Activated CD4-positive, alpha-beta T cell treated with anti-CD3 and anti-CD28 coated beads, Interleukin-2, amount 10 ng/mL, durations not matched to agents 7 days and 5 days (primary cell): Measurements from ENCODE around the gene CLEC20A. TPM values are rescaled to one million over a fixed set of nuclear protein-coding genes. Genes with fewer than 3 reads are reported as not detected.

Experiments used
- CTCF ChIA-PET: fragments of 350-600 bp; sonication (Branson Sonifier 250); formaldehyde crosslinking; loops from one replicate; lab custom pipeline; 2021; ENCODE audit warnings: antibody characterized with exemption; lab: Charles Lee
- POLR2A ChIA-PET: fragments of 350-600 bp; sonication (Branson Sonifier 250); formaldehyde crosslinking; loops from one replicate; lab custom pipeline; 2021; ENCODE audit warnings: antibody characterized with exemption; lab: Charles Lee
- DNase-seq: peaks from one replicate; pipeline ENCODE4 v3.0.0-alpha.2; 2020
- H3K27ac Mint-ChIP-seq: one replicate; pipeline ENCODE4 v1.8.0; 2021; ENCODE audit warnings: mild to moderate bottlenecking, moderate library complexity, mixed read lengths
- H3K27me3 Mint-ChIP-seq: one replicate; pipeline ENCODE4 v1.8.0; 2021; ENCODE audit warnings: mixed read lengths
- H3K36me3 Mint-ChIP-seq: one replicate; pipeline ENCODE4 v1.8.0; 2021; ENCODE audit warnings: low read depth, mixed read lengths
- H3K4me1 Mint-ChIP-seq: one replicate; pipeline ENCODE4 v1.8.0; 2021; ENCODE audit warnings: mixed read lengths
- H3K4me3 Mint-ChIP-seq: one replicate; pipeline ENCODE4 v1.8.0; 2021; ENCODE audit warnings: mild to moderate bottlenecking, moderate library complexity, mixed read lengths
- H3K9me3 Mint-ChIP-seq: one replicate; pipeline ENCODE4 v1.8.0; 2021; ENCODE audit warnings: mixed read lengths
- total RNA-seq, 2 experiments: library from RNA; stranded (reverse); gene quantifications; one replicate each; pipeline ENCODE4 v1.2.3, GENCODE V29; 2021

The CLEC20A gene
- not detected for total RNA-seq

DNA sequence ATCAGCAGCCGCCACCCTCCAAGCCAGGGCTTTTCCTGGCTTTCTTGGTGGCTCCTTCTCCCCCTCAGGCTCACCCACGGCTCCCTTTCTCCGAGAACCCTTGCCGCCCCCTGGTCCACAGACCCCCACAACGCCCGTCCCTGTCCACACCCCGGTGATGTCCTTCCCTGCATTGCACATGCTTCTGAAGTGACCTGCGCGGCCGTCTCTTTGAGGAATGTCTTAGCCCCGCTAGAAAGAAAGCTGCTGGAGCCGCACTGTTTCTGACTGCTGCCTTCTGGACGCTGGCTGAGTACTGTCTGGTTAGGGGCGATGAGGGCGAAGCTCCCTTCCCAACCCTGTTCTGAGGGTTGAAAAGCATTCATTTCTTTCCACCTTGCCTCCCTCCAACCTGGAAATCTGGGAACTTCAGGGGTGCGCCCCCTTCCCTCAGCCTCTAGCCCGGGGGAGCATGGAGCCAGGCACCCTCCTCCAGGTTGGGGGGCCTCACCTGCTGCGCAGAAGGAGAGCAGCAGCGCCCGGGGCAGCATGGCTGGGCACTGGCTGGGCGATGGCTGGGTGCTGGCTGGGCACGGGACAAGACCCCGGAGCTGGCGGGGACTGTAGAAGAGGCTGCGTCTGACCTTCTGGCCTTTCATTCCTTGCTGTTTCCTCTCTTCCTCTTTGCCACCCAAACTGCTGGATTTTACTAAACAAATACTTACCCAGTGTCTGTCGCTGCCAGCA, at the start of gene CLEC20A:
Gene CLEC20A (minus strand): TSS at position 555 of the 726 bp plus-strand sequence. CDS start 25 bp downstream, at position 530.
- Mint-ChIP-seq H3K9me3 (no peaks in the 10 kb centered on the region), H3K4me3 (no peak within 1 kb of the TSS), H3K4me1 (no peaks in the 10 kb centered on the region), H3K36me3 (no peaks in the 10 kb centered on the region), H3K27ac (no peak within 1 kb of the TSS), H3K27me3 (no peaks in the 10 kb centered on the region)
- POLR2A ChIA-PET, result no interaction called here
- DNase-seq, result no peak
- CTCF ChIA-PET, result no interaction called here

DNA sequence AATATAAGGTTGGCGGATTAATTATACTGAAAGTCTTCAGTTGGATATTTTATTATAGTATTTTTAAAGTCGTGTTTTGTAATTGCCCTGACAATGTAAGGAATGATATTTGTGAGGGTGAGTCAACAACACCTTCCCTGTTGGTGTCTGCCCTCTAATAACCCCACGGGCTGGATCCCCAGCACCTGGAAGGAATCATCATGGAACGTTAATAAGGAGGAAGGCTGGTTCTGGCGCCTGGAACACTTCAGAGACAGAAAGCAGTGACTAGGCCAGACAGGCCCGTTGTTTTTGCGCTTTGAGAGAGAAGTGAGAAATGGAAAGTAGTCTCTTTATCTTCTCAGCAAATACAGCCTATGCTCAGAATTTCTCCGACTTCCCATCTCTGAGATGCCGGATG, 47.8 kb upstream of the CLEC20A start:
- Mint-ChIP-seq H3K27me3 (no peaks in the 10 kb centered on the region), H3K36me3 (no peaks in the 10 kb centered on the region), H3K27ac (no peak overlapping the region), H3K4me3 (no peak overlapping the region), H3K9me3 (no peaks in the 10 kb centered on the region), H3K4me1 (peaks cover 6% of the 10 kb centered on the region)
- ChIA-PET POLR2A (no interaction called here), CTCF (no interaction called here)
- no peak for DNase-seq

DNA sequence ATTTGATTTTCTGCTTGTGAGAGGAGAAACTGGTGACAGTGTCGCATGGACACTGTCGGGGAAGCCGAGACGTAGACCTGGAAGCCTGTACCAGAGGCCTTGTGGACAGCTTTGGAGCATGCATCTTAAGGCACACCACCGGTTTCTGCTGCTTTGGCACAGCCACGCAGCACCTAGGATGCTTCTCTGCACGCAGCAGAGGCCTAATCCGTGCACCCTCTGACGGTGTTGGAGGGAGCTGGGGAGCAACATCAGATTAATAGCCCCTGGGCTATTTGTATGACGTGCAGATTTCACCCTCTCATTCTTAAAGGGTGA, 46.5 kb upstream of the CLEC20A start:
- DNase-seq, result no peak
- no peaks in the 10 kb centered on the region for H3K27me3 Mint-ChIP-seq
- CTCF ChIA-PET, result no interaction called here
- H3K36me3 Mint-ChIP-seq, result no peaks in the 10 kb centered on the region
- H3K27ac Mint-ChIP-seq, result peak overlapping the region; percentile 50
- POLR2A ChIA-PET, result no interaction called here
- peaks cover 6% of the 10 kb centered on the region for H3K4me1 Mint-ChIP-seq
- H3K4me3 Mint-ChIP-seq, result peak overlapping the region; percentile 86
- no peaks in the 10 kb centered on the region for H3K9me3 Mint-ChIP-seq

GRCh38 chr1:178542554-178543289, 46.0 kb upstream of the CLEC20A start:
- ChIA-PET CTCF (interaction anchor here (1.0 kb wide), 2 partner anchors 11 to 461 kb away, joined by 3 to 4 read pairs; no protein-coding TSS in a partner anchor), POLR2A (no interaction called here)
- peak overlapping the region; percentile 92 for H3K27ac Mint-ChIP-seq
- peak overlapping the region; percentile 86 for H3K4me3 Mint-ChIP-seq
- no peaks in the 10 kb centered on the region for H3K36me3 Mint-ChIP-seq
- H3K9me3 Mint-ChIP-seq, result no peaks in the 10 kb centered on the region
- no peaks in the 10 kb centered on the region for H3K27me3 Mint-ChIP-seq
- peaks cover 6% of the 10 kb centered on the region for H3K4me1 Mint-ChIP-seq
- DNase-seq, result peak; percentile 80

DNA sequence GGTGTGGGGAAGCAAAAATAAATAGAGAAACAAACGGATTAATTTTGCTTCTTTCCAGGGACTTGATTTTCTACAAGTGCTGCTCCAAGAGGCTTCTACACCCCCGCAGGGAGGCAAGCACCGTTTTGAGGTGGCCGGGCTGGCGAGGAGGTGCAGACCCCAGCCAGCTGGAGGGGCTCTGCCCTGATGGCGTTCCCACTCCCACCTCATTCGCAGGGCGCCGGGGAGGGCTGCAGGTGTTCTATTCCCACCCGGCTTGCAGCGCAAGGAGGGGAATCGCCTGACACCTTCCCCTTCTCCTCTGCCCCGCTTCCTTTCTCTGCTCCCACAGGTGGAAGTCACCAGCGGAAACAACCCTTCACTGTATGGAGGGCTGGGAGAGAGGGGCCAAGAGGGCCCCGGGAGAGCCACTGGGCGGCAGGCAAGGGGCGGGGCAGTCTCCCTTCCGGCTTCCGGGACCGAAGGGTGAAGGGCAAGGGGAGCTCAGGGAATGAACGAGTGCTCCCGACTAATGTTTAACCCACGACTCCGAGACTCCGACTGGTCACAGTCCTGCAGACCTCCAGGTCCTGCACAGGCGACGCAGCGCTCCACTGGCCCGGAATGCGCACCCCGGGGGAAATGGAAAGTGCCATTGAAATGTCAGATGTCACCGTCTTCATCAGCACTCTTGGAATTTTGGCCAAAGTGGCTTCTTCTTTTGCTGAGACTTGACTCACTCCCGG, 45.2 kb upstream of the CLEC20A start:
- no peaks in the 10 kb centered on the region for H3K27me3 Mint-ChIP-seq
- POLR2A ChIA-PET, result interaction anchor here (0.7 kb wide), 1 partner anchor 193 kb away, joined by 3 read pairs; no protein-coding TSS in a partner anchor
- peaks cover 6% of the 10 kb centered on the region for H3K4me1 Mint-ChIP-seq
- CTCF ChIA-PET, result interaction anchor here (0.6 to 1.5 kb wide), 7 partner anchors 10 to 656 kb away, joined by 3 to 4 read pairs (median 3); no protein-coding TSS in a partner anchor
- H3K4me3 Mint-ChIP-seq, result peak overlapping the region; percentile 86
- no peaks in the 10 kb centered on the region for H3K36me3 Mint-ChIP-seq
- H3K27ac Mint-ChIP-seq, result peak overlapping the region; percentile 92
- peak; percentile 52 for DNase-seq
- no peaks in the 10 kb centered on the region for H3K9me3 Mint-ChIP-seq

DNA sequence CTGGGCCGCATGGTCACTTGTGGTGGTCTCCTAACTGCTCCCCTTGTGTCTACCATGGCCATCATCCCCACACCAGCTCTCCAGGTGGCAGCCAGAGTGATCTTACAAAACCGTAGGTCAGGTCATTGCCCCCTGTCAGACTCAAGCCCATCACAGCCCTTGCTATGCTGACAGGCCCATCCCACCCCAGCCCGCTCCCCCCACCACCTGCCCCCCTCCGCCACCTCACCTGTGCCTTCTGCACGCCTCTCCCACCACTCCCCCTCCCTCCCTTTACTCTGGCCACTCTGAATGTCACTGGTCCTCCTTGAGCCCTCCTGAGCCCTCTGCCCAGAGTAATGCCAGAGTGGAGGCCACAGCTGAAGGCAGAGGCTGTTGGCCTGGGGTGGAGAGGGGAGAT, 44.6 kb upstream of the CLEC20A start:
- Mint-ChIP-seq H3K4me1 (peaks cover 6% of the 10 kb centered on the region), H3K36me3 (no peaks in the 10 kb centered on the region), H3K4me3 (peak overlapping the region; percentile 86), H3K27ac (peak overlapping the region; percentile 92), H3K9me3 (no peaks in the 10 kb centered on the region), H3K27me3 (no peaks in the 10 kb centered on the region)
- ChIA-PET POLR2A (no interaction called here), CTCF (interaction anchor here (0.6 to 1.5 kb wide), 3 partner anchors 11 to 657 kb away, joined by 3 to 4 read pairs (median 3); no protein-coding TSS in a partner anchor)
- DNase-seq, result no peak

- Mint-ChIP-seq H3K36me3 (no peaks in the 10 kb centered on the region), H3K27me3 (no peaks in the 10 kb centered on the region), H3K9me3 (no peaks in the 10 kb centered on the region), H3K4me3 (no peak overlapping the region), H3K27ac (no peak overlapping the region), H3K4me1 (peaks cover 6% of the 10 kb centered on the region)
- ChIA-PET CTCF (interaction anchor here (1.1 to 1.5 kb wide), 2 partner anchors 10 to 24 kb away, joined by 3 to 4 read pairs; no protein-coding TSS in a partner anchor), POLR2A (no interaction called here)
- no peak for DNase-seq
Observed at GRCh38 chr1:178540646-178541045, 43.9 kb upstream of the CLEC20A start.

DNA sequence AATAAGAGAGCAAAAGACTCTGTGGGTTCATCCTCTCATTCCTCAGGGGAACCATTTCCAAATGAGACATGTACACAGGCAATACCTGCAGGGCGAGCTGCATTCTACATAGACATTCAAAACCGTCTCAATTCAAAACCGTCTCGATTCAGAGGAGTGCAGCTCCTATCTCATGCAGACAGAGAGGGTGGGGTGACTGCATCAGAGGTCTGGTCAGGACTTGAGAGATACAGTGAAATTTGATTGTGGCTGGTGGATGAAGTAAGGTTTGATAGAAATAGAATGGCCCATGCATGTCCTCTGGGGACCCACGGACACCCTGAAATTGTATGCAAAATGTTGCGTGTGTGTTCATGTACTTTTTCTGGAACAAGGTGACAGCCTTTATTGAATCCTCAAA, 43.4 kb upstream of the CLEC20A start:
- CTCF ChIA-PET, result interaction anchor here (1.1 kb wide), 1 partner anchor 24 kb away, joined by 3 read pairs; no protein-coding TSS in a partner anchor
- H3K4me3 Mint-ChIP-seq, result no peak overlapping the region
- no peak for DNase-seq
- no peaks in the 10 kb centered on the region for H3K36me3 Mint-ChIP-seq
- POLR2A ChIA-PET, result no interaction called here
- H3K4me1 Mint-ChIP-seq, result peaks cover 6% of the 10 kb centered on the region
- H3K27me3 Mint-ChIP-seq, result no peaks in the 10 kb centered on the region
- H3K9me3 Mint-ChIP-seq, result no peaks in the 10 kb centered on the region
- no peak overlapping the region for H3K27ac Mint-ChIP-seq

GRCh38 chr1:178539291-178539690, 42.5 kb upstream of the CLEC20A start:
- POLR2A ChIA-PET, result no interaction called here
- no peaks in the 10 kb centered on the region for H3K36me3 Mint-ChIP-seq
- no peak for DNase-seq
- CTCF ChIA-PET, result no interaction called here
- H3K4me1 Mint-ChIP-seq, result peaks cover 6% of the 10 kb centered on the region
- H3K27me3 Mint-ChIP-seq, result no peaks in the 10 kb centered on the region
- H3K4me3 Mint-ChIP-seq, result no peak overlapping the region
- no peak overlapping the region for H3K27ac Mint-ChIP-seq
- H3K9me3 Mint-ChIP-seq, result no peaks in the 10 kb centered on the region

DNA sequence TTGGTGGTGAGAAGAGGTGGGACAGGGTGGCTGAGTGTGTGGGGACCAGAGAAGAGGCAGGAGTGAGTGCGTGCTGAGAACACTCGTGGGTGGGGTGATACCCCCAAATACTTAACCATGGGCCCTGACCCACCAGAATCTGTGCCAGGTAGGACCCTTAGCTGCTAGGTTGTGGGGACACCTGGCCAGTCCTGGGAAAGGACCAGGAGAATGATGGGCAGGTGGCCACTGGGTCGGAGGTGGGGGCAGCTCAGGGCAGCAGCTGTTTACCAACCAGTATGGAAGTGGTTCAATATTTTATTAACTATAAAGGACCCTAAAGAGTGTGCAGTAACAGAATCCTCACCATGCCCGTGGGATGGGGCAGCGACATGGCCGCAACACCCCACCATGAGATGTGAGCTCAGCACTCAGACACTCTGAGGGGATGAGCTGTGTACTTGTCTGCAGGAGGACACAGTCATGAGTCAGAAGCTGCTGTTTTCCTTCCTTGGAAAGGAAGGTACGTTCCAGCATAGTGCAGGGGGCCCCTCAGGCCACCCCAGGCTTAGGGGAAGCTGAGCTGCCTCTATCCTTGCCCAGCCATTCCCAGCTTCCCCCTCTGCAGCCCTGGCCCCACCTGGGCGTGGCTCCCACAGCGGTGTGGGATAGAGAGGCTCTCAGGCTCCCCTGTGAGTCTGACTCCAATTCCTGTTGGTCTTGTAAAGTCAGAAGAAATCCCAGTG, 41.6 kb upstream of the CLEC20A start:
- Mint-ChIP-seq H3K9me3 (no peaks in the 10 kb centered on the region), H3K36me3 (no peaks in the 10 kb centered on the region), H3K4me3 (no peak overlapping the region), H3K27me3 (no peaks in the 10 kb centered on the region), H3K4me1 (peaks cover 3% of the 10 kb centered on the region), H3K27ac (no peak overlapping the region)
- ChIA-PET CTCF (interaction anchor here (0.6 kb wide), 1 partner anchor 223 kb away, joined by 4 read pairs; no protein-coding TSS in a partner anchor), POLR2A (interaction anchor here (0.6 kb wide), 1 partner anchor 591 kb away, joined by 3 read pairs; no protein-coding TSS in a partner anchor)
- no peak for DNase-seq

GRCh38 chr1:178537382-178538090, 40.8 kb upstream of the CLEC20A start:
- no peak overlapping the region for H3K27ac Mint-ChIP-seq
- CTCF ChIA-PET, result interaction anchor here (0.7 kb wide), 1 partner anchor 540 kb away, joined by 3 read pairs; no protein-coding TSS in a partner anchor

More at GRCh38 chr1:178537382-178538090, 40.8 kb upstream of the CLEC20A start:
- DNase-seq, result no peak
- Mint-ChIP-seq H3K27me3 (no peaks in the 10 kb centered on the region), H3K9me3 (no peaks in the 10 kb centered on the region), H3K36me3 (no peaks in the 10 kb centered on the region), H3K4me3 (no peak overlapping the region), H3K4me1 (no peaks in the 10 kb centered on the region)
- POLR2A ChIA-PET, result no interaction called here
